Suppressor macrophage treated with lipopolysaccharide for 4 hours (primary cell): ENCODE data around the gene ALDH18A1.

ENCODE experiments used
- DNase-seq: peaks from one replicate; pipeline ENCODE4 v3.0.0-alpha.2; 2020

ALDH18A1 gene

GRCh38 chr10:95574649-95575365 lies 81.7 kb downstream of the ALDH18A1 start:
- DNase-seq: no peak

GRCh38 chr10:95573964-95574604 lies 82.4 kb downstream of the ALDH18A1 start:
- DNase-seq: no peak

- no peak for DNase-seq
Measured at GRCh38 chr10:95573527-95573926, 83.0 kb downstream of the ALDH18A1 start.

DNA sequence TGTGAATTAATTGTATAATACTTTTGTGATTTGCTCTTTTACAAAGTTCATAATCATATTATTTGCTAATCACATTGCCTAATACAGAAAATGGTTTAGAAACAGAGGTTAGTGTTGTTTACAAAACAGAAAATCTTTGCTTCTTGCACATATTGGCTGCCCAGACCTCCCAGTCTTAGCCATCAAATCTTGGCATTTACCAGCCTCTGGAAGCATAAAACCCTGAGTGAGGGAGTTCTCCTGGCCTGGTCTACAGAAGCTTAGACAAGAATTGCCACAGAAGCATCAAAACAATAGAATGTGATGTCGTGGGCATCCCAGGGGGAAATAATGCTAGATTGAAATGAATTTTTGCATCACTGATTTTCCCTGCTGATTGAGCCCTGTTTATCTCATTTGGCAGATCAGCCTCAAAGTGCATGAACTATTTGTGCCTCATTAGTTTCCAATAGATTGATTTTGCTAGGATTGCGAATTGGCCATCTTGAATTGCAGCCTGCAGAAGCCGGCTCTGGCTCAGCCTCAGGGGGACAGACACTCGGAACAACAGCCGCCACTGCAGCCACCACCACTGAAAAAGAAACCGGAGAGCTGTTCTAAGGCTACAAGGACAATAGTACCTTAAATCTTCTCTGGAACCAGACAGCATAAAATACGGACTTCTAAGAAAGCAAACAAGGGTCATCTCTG lies 84.2 kb downstream of the ALDH18A1 start:
- no peak for DNase-seq

GRCh38 chr10:95571390-95571789 lies 85.1 kb downstream of the ALDH18A1 start:
- no peak for DNase-seq

DNA sequence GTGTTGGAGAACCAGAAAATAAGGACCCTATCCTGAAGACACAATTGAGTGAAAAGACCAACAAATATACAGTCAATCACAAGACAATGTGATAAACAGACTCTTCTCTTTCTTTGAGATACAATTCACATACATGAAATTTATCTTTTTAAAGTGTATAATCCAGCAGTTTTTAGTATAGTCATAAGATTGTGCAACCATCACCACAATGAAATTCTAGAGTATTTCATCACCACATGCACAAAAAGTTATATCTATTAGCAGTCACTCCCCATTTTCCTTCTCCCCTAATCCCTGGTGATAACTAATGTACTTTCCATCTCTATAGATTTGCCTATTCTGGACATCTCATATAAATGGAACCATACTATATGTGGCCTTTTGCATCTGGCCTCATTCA lies 87.1 kb downstream of the ALDH18A1 start:
- DNase-seq: peak; percentile 12

- DNase-seq: no peak
Measured at GRCh38 chr10:95567903-95568630, 88.4 kb downstream of the ALDH18A1 start.

GRCh38 chr10:95566136-95566535 lies 90.4 kb downstream of the ALDH18A1 start:
- DNase-seq: no peak

DNA sequence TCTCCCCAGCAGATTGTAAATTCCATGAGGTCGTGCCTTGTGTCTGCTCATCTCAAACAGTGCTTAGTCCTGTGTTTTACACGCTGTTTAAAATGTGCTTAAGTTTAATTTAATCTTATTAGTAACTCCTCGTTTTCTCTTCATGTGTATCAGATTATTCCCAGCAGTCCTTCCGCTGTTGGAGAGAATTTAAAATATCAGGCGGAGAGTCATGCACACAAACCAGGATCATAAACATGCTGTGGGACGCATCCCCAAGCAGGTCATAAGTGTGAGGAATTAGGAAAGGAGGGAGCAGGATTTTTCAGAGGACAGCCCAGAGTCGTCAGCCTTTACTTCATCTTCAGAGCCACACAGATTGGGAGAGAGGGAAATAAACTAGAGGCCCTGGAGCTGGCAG lies 91.2 kb downstream of the ALDH18A1 start:
- no peak for DNase-seq

DNA sequence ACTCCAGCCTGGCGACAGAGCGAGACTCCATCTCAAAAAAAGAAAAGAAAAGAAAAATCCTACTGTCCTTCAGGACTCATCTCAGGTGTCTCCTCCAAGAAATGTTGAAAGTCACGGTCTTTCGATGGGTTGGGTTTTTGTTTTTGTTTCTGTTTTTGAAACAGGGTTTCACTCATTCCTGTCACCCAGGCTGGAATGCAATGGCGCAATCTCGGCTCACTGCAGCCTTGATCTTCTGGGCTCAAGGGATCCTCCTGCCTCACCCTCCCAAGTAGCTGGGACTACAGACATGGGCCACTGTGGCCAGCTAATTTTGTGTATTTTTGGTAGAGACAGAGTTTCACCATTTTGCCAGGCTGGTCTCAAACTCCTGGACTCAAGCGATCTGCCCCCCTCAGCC lies 92.2 kb downstream of the ALDH18A1 start:
- DNase-seq: no peak

DNA sequence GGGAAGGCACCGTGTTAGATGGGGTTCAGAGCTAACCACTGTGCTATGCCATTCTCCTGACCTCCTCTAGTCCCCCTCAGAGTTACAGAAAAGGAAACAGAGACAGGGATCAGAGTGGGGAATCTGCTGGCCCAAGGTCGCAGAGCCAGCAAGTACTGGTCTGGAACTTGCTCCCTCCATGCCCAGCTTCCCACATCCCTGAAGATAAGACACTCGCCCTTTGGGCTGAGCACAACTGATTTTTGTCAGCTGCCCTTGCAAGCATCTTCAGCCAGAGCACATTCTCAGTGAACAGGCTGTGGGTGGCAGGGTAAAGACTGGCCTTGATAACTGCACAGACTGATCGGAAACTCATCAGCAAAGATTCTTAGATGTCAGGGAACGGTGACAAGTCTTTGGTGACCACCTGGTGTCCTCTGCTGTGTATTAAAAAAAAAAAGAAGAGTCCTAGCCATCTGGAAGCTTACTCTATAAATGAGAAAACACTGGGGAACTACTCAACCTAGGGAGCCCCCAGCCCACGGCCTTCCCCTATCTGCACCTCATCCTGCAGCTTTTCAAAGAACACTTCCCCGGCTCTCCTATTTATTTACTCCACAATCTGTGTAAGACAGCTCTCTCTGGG lies 94.1 kb downstream of the ALDH18A1 start:
- no peak for DNase-seq

GRCh38 chr10:95561864-95562177 lies 94.7 kb downstream of the ALDH18A1 start:
- DNase-seq: no peak

DNA sequence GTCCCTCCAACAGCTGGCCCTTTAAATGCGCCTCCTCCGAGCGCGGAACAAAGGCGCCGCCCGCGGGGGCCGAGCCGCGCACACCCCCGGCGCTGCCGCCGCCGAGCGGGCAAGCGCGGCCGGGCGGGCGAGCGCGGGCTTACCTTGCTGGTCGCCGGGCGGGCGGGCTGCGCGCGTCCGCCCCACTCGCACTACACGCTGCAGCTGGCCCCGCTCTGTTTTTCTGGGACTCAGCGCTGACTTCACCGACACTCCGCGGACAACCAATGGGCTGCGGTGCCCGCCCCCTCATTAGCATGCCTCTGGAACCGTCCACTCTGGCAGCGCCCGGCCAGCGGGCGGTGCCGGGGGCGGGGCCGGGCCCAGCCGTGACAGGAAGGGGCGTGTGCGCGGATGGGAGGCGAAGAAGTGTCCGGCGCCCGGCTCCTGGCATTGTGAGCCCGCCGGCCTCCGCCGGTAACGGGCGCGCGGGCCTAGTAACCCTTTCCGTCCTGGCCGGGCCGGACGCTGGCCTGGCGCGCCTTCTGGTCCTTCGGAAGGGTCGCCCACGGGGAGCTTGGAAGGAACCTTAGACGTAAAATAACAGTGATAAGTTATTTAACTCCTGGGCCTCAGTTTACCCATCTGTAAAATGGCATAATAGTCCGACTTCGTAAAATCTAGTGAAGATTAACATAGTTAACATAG lies 95.2 kb downstream of the ALDH18A1 start, which contains the start of gene SORBS1:
SORBS1 (minus strand) TSS at position 195 of the 687 bp plus-strand sequence. CDS start 120,236 bp downstream, outside the sequence.
- DNase-seq: peak; percentile 97

DNA sequence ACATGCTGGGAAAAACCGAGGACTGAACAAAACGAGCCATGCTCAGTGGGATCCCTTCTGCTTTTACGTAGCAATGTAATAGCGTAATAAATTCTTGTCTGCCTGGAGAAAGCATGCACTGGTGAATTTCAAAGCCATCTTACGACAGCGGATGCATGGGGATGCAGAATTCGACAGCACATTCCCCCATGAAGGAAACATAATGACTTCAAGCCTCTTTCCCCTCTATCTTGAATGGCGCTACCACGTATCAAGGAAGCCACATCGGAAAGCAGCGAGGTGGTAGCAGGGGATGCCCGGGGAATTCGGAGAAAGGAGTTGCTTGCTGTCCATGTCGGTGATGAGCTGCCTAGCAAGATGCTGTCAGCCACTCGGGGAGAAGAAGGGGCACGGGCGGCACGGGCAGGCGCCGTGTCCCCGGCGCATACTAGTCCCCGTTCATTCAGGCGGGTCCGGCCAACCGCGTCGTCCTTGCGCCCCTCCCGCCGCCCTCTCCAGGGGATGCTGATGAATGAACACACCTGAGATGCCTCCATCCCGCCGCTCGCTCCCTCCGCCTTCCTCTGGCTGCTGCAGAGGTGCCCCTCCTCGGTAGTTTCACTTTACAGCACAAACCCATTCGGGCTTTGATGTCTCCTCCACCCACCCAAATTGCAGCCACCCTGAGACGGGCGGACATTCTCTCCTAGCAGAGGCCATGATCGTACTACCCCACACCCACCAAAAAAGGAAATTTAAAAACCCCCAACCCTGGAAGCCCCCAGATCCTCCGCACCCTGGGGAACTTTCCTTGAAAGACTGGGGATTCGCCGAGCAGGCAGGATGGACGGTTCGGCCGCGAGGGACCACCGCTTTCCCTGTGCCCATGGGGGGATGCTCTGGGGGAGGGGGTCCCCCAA lies 96.0 kb downstream of the ALDH18A1 start:
- peak; percentile 7 for DNase-seq

DNA sequence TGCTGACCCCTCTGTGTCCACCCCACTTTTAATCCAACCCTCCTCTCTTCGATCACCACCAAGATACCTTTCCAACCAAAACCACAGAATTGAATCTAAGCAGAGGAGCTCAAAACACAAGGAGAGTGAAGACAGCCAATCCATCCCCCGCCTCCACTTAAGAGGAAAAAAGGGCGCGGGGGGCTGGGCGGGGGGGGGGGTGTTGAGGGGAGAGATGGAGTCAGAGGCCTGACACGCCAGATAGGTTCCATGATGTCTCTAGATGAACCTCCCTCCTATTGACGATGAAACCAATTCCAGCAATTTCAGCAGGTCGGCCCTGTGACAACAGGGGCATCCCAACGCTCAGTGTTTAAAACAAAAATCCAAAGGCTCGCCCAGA lies 96.6 kb downstream of the ALDH18A1 start:
- no peak for DNase-seq

DNA sequence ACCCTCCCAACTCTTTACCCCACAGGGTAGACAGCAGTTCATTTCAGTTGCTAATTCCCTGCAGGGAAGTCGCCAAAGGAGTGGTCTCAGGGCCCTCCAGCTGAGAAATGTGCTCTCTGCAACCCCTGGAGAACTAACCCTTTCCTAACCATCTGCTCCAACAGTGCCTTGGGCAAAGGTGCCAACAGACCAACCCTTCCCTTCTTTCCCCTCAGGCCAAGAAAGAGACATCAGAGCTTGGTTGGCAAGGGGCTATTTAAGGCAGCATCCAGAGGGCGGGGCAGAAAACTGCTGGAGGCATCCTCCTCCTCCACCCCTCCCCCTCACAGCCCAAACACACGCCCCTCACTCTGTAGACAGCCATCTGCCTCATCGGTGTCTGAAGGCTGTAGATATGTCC lies 97.0 kb downstream of the ALDH18A1 start:
- DNase-seq: no peak

DNA sequence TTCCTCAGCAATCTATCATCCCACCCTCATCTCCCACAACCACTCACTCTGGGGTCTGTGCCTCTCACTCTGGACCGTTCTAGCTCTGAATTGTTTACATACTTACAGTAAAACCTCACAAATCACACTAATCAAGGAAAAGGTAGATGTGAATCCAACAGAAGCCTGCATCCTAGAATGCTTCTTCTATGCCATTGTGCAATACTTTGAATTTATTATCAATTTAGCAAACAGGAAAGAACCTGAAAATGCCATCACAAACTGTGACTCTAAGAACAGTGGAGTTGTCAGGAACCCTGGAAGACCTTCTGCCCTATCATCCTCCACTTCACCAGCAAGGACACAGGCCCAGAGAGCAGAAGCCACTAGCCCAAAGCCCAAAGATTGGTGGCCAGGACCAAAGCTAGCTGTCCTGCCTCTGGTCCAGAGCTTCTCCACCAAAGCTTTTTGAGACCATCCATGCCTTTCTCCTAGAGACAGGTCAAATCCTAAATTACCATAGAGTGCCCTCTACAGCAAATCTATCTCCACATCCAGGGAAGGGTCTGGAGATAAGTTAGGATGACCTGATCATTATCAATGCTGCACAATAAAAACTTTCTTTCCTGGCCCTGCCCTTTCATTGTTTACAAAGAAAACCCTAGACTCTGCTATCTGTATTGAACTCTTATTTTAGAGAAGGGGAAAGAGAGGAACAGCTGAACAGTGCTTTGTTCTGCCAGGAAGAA lies 97.8 kb downstream of the ALDH18A1 start:
- DNase-seq: no peak

DNA sequence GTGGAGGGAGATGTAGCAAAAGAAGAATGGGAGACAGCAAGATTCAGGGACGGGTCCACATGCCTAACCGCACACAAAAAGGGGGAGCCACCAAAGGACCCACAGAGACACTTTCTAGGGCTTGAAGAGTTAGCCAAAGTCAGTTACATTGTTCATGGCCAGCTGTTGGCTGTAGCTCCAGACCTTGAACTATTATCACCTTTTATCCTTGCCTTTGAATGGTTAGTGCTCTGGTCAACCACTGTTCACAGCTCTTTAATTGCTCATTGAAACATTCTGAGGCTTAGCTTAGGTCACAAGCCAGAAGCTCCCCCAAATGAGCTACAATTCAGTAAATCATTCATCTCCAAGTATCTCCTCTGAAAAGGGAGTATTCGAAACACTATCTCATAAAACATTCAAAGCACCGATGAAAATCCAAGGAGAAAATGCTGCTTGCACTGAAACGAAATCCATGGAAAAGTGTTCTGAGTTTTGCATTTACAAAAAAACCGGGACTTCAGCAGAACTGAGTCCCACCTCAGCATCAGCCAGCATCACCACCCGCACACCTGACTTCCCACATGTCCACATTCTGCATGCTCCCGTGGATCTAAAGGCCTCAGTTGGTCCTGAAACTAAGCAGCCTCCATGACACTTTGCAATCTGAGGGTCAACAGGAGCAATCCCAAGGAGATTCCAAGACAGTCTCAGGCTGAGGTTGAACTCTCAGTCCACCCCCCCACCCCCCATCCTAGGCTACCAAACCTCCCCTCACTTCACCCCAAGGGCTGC lies 99.3 kb downstream of the ALDH18A1 start:
- no peak for DNase-seq
